Osteoblast (primary cell): ENCODE measurements around the gene LRRC4B. TPM values are rescaled to one million over a fixed set of nuclear protein-coding genes. Genes with fewer than 3 reads are reported as not detected.
"Not testable (repeated sequence)": the region's sequence is repeated elsewhere in the genome, so short reads cannot be mapped to it uniquely, and the experiment has no call there.

Source experiments
- DNase-seq: peaks from one replicate; pipeline ENCODE4 v3.0.0; 2011; ENCODE audit warnings: low spot score, mixed read lengths; ENCODE audit not compliant: insufficient read length; ENCODE audit errors: missing footprints
- H2AFZ ChIP-seq: 2 replicates; pipeline ENCODE4 v1.6.0; 2011; ENCODE audit warnings: mild to moderate bottlenecking, low read length
- H3K27ac ChIP-seq: 2 replicates; pipeline ENCODE4 v1.5.1; 2011; ENCODE audit warnings: mild to moderate bottlenecking, low read depth, low read length, moderate library complexity
- H3K27me3 ChIP-seq: 2 replicates; pipeline ENCODE4 v1.6.0; 2012; ENCODE audit warnings: mild to moderate bottlenecking, control low read depth, inconsistent platforms, low read length, moderate library complexity; ENCODE audit not compliant: insufficient read depth
- H3K36me3 ChIP-seq: 2 replicates; pipeline ENCODE4 v1.5.1; 2011; ENCODE audit warnings: mild to moderate bottlenecking, low read length, control low read depth, moderate library complexity; ENCODE audit not compliant: insufficient read depth
- H3K4me1 ChIP-seq: 2 replicates; pipeline ENCODE4 v1.5.1; 2011; ENCODE audit warnings: mild to moderate bottlenecking, low read length, control low read depth, moderate library complexity; ENCODE audit not compliant: insufficient read depth
- H3K4me2 ChIP-seq: 2 replicates; pipeline ENCODE4 v1.6.0; 2011; ENCODE audit warnings: mild to moderate bottlenecking, low read length; ENCODE audit not compliant: insufficient read depth
- H3K4me3 ChIP-seq: fragments of 200-600 bp; sonication (generic); 3 replicates; pipeline ENCODE4 v1.5.1; 2012; ENCODE audit warnings: mild to moderate bottlenecking, low read length, inconsistent platforms; ENCODE audit not compliant: insufficient read depth
- H3K79me2 ChIP-seq: 2 replicates; pipeline ENCODE4 v1.6.0; 2012; ENCODE audit warnings: mild to moderate bottlenecking, low read length, control low read depth, inconsistent platforms; ENCODE audit not compliant: insufficient read depth
- H3K9me3 ChIP-seq: 2 replicates; pipeline ENCODE4 v1.5.1; 2011; ENCODE audit warnings: low read depth, low read length, control low read depth
- H4K20me1 ChIP-seq: 2 replicates; pipeline ENCODE4 v1.6.0; 2012; ENCODE audit warnings: mild to moderate bottlenecking, low read length, control low read depth; ENCODE audit not compliant: insufficient read depth
- total RNA-seq: library from RNA; depleted of rRNA; stranded (reverse); fragments of >200 nt; gene quantifications from 2 replicates; pipeline ENCODE4 v1.2.3, GENCODE V29; 2012
- TF ChIP-seq, protein P1 (sequence below): IDR thresholded peaks from 2 replicates; pipeline ENCODE4 v1.5.1; 2011; ENCODE audit warnings: mild to moderate bottlenecking, low read depth, low read length, moderate library complexity; ENCODE audit errors: extremely low read depth

The LRRC4B gene
- total RNA-seq, 1 donor = not detected

- TF ChIP-seq, protein P1, sequence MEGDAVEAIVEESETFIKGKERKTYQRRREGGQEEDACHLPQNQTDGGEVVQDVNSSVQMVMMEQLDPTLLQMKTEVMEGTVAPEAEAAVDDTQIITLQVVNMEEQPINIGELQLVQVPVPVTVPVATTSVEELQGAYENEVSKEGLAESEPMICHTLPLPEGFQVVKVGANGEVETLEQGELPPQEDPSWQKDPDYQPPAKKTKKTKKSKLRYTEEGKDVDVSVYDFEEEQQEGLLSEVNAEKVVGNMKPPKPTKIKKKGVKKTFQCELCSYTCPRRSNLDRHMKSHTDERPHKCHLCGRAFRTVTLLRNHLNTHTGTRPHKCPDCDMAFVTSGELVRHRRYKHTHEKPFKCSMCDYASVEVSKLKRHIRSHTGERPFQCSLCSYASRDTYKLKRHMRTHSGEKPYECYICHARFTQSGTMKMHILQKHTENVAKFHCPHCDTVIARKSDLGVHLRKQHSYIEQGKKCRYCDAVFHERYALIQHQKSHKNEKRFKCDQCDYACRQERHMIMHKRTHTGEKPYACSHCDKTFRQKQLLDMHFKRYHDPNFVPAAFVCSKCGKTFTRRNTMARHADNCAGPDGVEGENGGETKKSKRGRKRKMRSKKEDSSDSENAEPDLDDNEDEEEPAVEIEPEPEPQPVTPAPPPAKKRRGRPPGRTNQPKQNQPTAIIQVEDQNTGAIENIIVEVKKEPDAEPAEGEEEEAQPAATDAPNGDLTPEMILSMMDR = no peak
- DNase-seq = no peak
These were observed 22.0 kb upstream of the LRRC4B start for GRCh38 chr19:50590191-50590590.

DNA sequence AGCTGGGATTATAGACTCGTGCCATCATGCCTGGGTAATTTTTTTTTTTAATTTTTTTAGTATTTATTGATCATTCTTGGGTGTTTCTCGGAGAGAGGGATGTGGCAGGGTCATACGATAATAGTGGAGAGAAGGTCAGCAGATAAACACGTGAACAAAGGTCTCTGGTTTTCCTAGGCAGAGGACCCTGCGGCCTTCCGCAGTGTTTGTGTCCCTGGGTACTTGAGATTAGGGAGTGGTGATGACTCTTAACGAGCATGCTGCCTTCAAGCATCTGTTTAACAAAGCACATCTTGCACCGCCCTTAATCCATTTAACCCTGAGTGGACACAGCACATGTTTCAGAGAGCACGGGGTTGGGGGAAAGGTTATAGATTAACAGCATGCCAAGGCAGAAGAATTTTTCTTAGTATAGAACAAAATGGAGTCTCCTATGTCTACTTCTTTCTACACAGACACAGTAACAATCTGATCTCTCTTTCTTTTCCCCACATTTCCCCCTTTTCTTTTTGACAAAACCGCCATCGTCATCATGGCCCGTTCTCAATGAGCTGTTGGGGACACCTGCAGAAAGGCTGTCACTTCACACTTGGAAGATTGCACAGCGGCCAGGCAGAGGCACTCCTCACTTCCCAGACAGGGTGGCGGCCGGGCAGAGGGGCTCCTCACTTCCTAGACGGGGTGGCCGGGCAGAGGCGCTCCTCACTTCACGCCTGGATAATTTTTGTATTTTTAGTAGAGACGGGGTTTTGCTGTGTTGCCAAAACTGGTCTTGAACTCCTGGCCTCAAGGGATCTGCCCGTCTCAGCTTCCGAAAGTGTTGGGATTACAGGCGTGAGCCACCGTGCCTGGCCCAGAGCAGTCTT is 13.8 kb upstream of the LRRC4B start:
- H3K27me3 ChIP-seq, H3K79me2 ChIP-seq, H3K4me2 ChIP-seq, H3K27ac ChIP-seq, H3K36me3 ChIP-seq, H3K4me3 ChIP-seq, H4K20me1 ChIP-seq, DNase-seq, H2AFZ ChIP-seq, H3K4me1 ChIP-seq, H3K9me3 ChIP-seq: not testable (repeated sequence)

More at GRCh38 chr19:50590191-50590590, 22.0 kb upstream of the LRRC4B start:
- H3K4me1 ChIP-seq = no peaks in the 10 kb centered on the region
- H4K20me1 ChIP-seq = no peaks in the 10 kb centered on the region
- no peak overlapping the region for H3K27ac ChIP-seq
- H3K4me3 ChIP-seq = no peak overlapping the region
- no peak overlapping the region for H2AFZ ChIP-seq
- no peak overlapping the region for H3K4me2 ChIP-seq
- no peaks in the 10 kb centered on the region for H3K27me3 ChIP-seq
- no peaks in the 10 kb centered on the region for H3K79me2 ChIP-seq
- H3K9me3 ChIP-seq = no peaks in the 10 kb centered on the region
- H3K36me3 ChIP-seq = no peaks in the 10 kb centered on the region

DNA sequence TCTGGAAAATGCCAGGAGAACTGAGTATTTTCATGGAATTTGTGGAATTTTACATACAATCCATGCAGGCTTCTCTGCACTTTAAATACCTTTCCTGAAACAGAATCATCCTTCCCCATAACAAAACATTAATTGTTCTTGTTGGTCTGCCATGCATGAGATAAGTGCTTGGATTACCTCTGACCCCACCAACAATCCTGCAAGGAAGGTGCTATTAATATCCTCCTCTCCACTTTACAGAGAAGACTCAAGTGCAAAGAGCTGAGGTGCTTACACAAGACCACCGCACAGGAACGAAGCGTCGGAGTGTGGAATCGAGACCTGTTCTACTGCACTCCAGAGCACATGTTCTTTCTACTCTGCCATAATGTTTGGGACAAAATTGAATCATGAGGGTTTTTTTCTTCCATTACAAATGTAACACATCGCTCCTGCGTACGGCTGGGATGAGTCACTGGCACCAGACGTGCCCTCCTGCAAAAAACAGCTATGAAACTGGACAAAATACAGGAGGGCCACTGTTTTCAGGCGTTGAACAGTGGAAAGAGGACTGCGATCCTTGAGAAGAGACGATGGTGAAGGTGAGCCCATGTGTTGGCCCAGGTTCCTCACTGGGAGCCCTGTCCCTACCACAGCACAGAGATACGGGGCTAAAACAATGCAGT is 12.9 kb upstream of the LRRC4B start:
- DNase-seq = no peak
- H3K36me3 ChIP-seq = no peaks in the 10 kb centered on the region
- no peak overlapping the region for H3K27ac ChIP-seq

GRCh38 chr19:50580240-50580639 is 12.0 kb upstream of the LRRC4B start:
- Histone ChIP-seq H2AFZ (no peak overlapping the region), H3K79me2 (no peaks in the 10 kb centered on the region), H4K20me1 (no peaks in the 10 kb centered on the region), H3K4me2 (no peak overlapping the region), H3K4me3 (no peak overlapping the region), H3K36me3 (no peaks in the 10 kb centered on the region), H3K27me3 (no peaks in the 10 kb centered on the region), H3K27ac (no peak overlapping the region), H3K9me3 (no peaks in the 10 kb centered on the region), H3K4me1 (no peaks in the 10 kb centered on the region)
- TF ChIP-seq, protein P1 = no peak
- DNase-seq = no peak

More for the DNA sequence above, 12.9 kb upstream of the LRRC4B start:
- Histone ChIP-seq H3K9me3 (no peaks in the 10 kb centered on the region), H3K4me1 (no peaks in the 10 kb centered on the region), H3K4me2 (no peak overlapping the region), H3K79me2 (no peaks in the 10 kb centered on the region), H3K4me3 (no peak overlapping the region), H2AFZ (no peak overlapping the region), H3K27me3 (no peaks in the 10 kb centered on the region), H4K20me1 (no peaks in the 10 kb centered on the region)
- TF ChIP-seq, protein P1 = no peak

DNA sequence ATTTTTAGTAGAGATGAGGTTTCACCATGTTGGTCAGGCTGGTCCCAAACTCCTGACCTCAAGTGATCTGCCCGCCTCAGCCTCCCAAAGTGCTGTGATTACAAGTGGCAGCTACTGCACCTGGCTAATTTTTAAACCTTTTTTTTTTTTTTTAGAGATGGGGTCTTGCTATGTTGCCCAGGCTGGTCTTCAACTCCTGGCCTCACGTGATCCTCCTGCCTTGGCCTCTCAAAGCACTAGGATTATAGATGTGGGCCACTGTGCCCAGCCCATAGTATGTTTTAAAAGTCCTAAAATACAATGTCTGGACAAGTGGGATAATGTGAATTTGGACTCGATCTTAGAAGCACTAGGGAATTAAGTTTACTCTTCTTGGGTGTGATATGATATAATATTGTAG is 8.5 kb upstream of the LRRC4B start:
- H3K9me3 ChIP-seq, H3K4me2 ChIP-seq, H3K36me3 ChIP-seq, H2AFZ ChIP-seq, DNase-seq, H3K27ac ChIP-seq, H3K4me1 ChIP-seq, H3K4me3 ChIP-seq, H3K27me3 ChIP-seq, H3K79me2 ChIP-seq, H4K20me1 ChIP-seq: not testable (repeated sequence)
